ENCODE data around the gene RIOK1. TPM values are rescaled to one million over a fixed set of nuclear protein-coding genes. Genes with fewer than 3 reads are reported as not detected.

Gene RIOK1
- total and polyA plus RNA-seq, 2 of the 8 experiments (the other 6 are each of a cell fraction or from before 2014, with no cell fraction given) = 11.8 to 26.9 TPM

GRCh38 chr6:7424058-7424457 is 34.5 kb downstream of the RIOK1 start:
- H4K91ac ChIP-seq (replicated peaks; ENCODE audit: insufficient read length, low read length) = no peak overlapping the region
- H3K23ac ChIP-seq (ENCODE audit: insufficient read length) = no peak overlapping the region
- no peak overlapping the region; the same call in 1 of the 2 replicates for H4K8ac ChIP-seq (ENCODE audit: extremely low read depth, insufficient read depth, low read length)
- POLR2A ChIA-PET (ENCODE audit: partially characterized antibody) = interaction anchor here (0.6 kb wide), 1 partner anchor 336 kb away, joined by 3 read pairs; no protein-coding TSS in a partner anchor
- no peak overlapping the region for H3K56ac ChIP-seq (replicated peaks; ENCODE audit: insufficient read length, low read depth, low read length)
- no peak for FAIRE-seq
- DNase-seq (ENCODE audit: low read depth in 1 of 2, low spot score in 2 of 2) = no peak
- H2BK120ac ChIP-seq (replicated peaks; ENCODE audit: low read depth, low read length) = no peak overlapping the region
- H4K20me1 ChIP-seq (replicated peaks in 1 of 2; ENCODE audit: control insufficient read depth in 1 of 2, insufficient read depth in 2 of 2, low read length in 2 of 2) = peaks cover 0 to 2% of the 10 kb centered on the region in 2 experiments
- no peak overlapping the region for H2BK15ac ChIP-seq (ENCODE audit: low read length)
- no peak overlapping the region for H2AFZ ChIP-seq (ENCODE audit: low read length)
- no peaks in the 10 kb centered on the region for H3K23me2 ChIP-seq (ENCODE audit: low read depth, low read length)
- H3K18ac ChIP-seq (ENCODE audit: extremely low read depth, low read length) = no peak overlapping the region
- H3K4me1 ChIP-seq (replicated peaks in 1 of 4; ENCODE audit: control insufficient read depth in 3 of 4, insufficient read depth in 4 of 4, low read length in 3 of 4) = peaks cover 0 to 8% (median 5%) of the 10 kb centered on the region in 4 experiments; a peak in 5 of 7 replicates
- no peaks in the 10 kb centered on the region for H3K9me3 ChIP-seq (ENCODE audit: insufficient read depth in 2 of 2, low read depth in 1 of 2, low read length in 1 of 2)
- H3K79me1 ChIP-seq (ENCODE audit: low read depth, low read length) = no peaks in the 10 kb centered on the region
- no peaks in the 10 kb centered on the region for H3K27me3 ChIP-seq (replicated peaks in 1 of 4; ENCODE audit: control insufficient read depth in 3 of 4, extremely low read depth in 1 of 4, insufficient read depth in 3 of 4, low read length in 3 of 4)
- H4K5ac ChIP-seq (ENCODE audit: insufficient read length, low read depth, low read length) = no peak overlapping the region
- H2BK12ac ChIP-seq (ENCODE audit: low read depth, low read length) = no peak overlapping the region
- no peak overlapping the region for H2BK5ac ChIP-seq (ENCODE audit: low read depth, low read length)
- H2BK20ac ChIP-seq (ENCODE audit: low read length) = no peak overlapping the region
- H3K4me3 ChIP-seq (ENCODE audit: extremely low read depth in 1 of 4, insufficient read depth in 2 of 4, low read depth in 3 of 4, low read length in 4 of 4) = no peak overlapping the region
- H3K79me2 ChIP-seq (ENCODE audit: control insufficient read depth in 1 of 2, insufficient read depth in 2 of 2, low read length in 2 of 2) = no peaks in the 10 kb centered on the region
- no peak overlapping the region for H3K4ac ChIP-seq (replicated peaks; ENCODE audit: insufficient read length, low read depth, low read length)
- H3K27ac ChIP-seq (ENCODE audit: low read depth, low read length) = no peak overlapping the region
- H3K9ac ChIP-seq (replicated peaks in 1 of 4; ENCODE audit: extremely low read depth in 1 of 4, low read depth in 3 of 4, low read length in 3 of 4) = no peak overlapping the region
- TF ChIP-seq E2F6 (IDR thresholded peaks at IDR 0.05) = no peak
- TF ChIP-seq RBBP5 (IDR thresholded peaks at IDR 0.05; ENCODE audit: borderline replicate concordance, low read depth, low read length) = no peak
- no peak for TF ChIP-seq NRF1 (IDR thresholded peaks at IDR 0.05; ENCODE audit: low read depth, low read length)
- TF ChIP-seq TAF7 (optimal IDR thresholded peaks at IDR 0.05; ENCODE audit: borderline replicate concordance, low read depth, low read length) = no peak
- TF ChIP-seq RNF2 (IDR thresholded peaks at IDR 0.05; ENCODE audit: borderline replicate concordance, low read depth, low read length, missing control alignments, poor library complexity, severe bottlenecking) = no peak
- TF ChIP-seq GABPA (IDR thresholded peaks at IDR 0.05; ENCODE audit: borderline replicate concordance, insufficient read depth, low read length) = no peak
- no peak for TF ChIP-seq NANOG (IDR thresholded peaks at IDR 0.05; ENCODE audit: insufficient read depth, low read depth, low read length, poor library complexity, severe bottlenecking)
- TF ChIP-seq HDAC6 (IDR thresholded peaks at IDR 0.05; ENCODE audit: low read depth, low read length) = no peak
- TF ChIP-seq POU5F1 (IDR thresholded peaks at IDR 0.05; ENCODE audit: low read depth, low read length) = no peak
- no peak for TF ChIP-seq JUND (IDR thresholded peaks at IDR 0.05; ENCODE audit: low read length)
- H2AK5ac ChIP-seq (ENCODE audit: low read depth, low read length) = no peak overlapping the region
- H3K14ac ChIP-seq (ENCODE audit: insufficient read length) = no peak overlapping the region
- H3K36me3 ChIP-seq (ENCODE audit: control insufficient read depth in 2 of 4, insufficient read depth in 4 of 4, low read length in 3 of 4) = no peaks in the 10 kb centered on the region; a peak in 1 of 8 replicates
- WGBS, 2 experiments (ENCODE audit: extremely low coverage in 1 of 2, insufficient coverage in 1 of 2, insufficient read length in 1 of 2, insufficient replicate concordance in 2 of 2, low coverage in 1 of 2, low lambda C conversion rate in 2 of 2, missing lambda C conversion rate in 1 of 2) = 85% methylated on average over 5 of the region's 5 CpGs; no CpG with 5 or more reads in 1 of the 2 experiments
- CTCF ChIA-PET (ENCODE audit: partially characterized antibody) = interaction anchor here (0.6 to 2.3 kb wide), 9 partner anchors 13 to 149 kb away, joined by 3 to 8 read pairs (median 4); no protein-coding TSS in a partner anchor
- no peak overlapping the region for H3K4me2 ChIP-seq (ENCODE audit: insufficient read depth in 1 of 2, low read depth in 2 of 2, low read length in 2 of 2)

Measured in H1 (cell line).